ENCODE data around the gene COG1.
A peak's percentile ranks its signal among the peaks of the same experiment; 100 is the strongest.

The COG1 gene

GRCh38 chr17:73165616-73166404 lies 27.0 kb upstream of the COG1 start:
- no peaks in the 10 kb centered on the region for H3K4me1 ChIP-seq

DNA sequence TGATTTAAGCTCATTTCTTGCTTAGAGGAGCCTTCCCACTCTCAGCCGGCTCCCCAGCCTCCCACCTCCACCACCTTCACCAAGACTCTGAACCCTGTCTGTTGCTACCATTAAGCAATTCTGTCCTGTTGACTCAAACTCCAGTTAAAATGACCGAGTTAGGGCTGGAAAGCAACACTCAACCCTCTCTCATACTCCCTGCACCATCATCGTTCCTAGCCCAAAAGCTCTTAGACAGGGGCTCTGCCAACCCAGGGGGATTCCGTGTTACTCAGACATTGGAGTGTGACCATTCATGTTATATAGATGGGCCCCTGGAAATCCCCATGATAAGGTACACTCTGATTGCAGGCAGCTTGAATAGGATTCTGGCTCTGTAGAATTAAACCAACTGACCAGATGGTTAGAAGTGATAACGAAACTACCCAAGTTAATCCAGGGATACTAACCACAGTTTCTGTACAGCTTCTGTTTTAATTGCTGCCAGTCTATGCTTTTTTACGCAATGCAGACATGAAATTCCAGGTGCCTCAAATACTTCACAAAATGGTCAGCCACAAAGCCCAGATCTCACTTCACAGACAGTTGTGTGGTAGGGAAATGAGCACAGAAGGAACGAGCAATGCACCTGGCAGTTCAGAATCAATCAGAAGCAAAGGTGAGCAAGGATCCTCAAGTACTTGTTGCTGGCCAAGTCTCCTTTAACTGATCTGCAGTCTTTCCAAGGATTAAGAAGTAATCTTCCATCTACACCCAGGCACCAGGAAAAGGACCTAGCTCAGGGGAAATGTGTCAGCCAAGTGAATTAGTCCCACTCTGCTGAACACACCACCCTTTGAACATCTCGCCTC lies 25.9 kb upstream of the COG1 start:
- Histone ChIP-seq H3K79me2 (no peaks in the 10 kb centered on the region), H3K4me3 (ENCODE audit: low read depth, low read length) (no peak overlapping the region), H3K27ac (no peak overlapping the region), H3K4me2 (ENCODE audit: low read length) (peak overlapping the region; percentile 56), H2AFZ (no peak overlapping the region), H3K9me3 (ENCODE audit: control insufficient read depth, low read length) (no peaks in the 10 kb centered on the region), H3K36me3 (ENCODE audit: control insufficient read depth, insufficient read depth, low read length) (no peaks in the 10 kb centered on the region), H3K4me1 (no peaks in the 10 kb centered on the region), H3K9ac (no peak overlapping the region), H3K27me3 (ENCODE audit: control insufficient read depth, insufficient read depth, low read length) (no peaks in the 10 kb centered on the region)
- TF ChIP-seq, protein P1, sequence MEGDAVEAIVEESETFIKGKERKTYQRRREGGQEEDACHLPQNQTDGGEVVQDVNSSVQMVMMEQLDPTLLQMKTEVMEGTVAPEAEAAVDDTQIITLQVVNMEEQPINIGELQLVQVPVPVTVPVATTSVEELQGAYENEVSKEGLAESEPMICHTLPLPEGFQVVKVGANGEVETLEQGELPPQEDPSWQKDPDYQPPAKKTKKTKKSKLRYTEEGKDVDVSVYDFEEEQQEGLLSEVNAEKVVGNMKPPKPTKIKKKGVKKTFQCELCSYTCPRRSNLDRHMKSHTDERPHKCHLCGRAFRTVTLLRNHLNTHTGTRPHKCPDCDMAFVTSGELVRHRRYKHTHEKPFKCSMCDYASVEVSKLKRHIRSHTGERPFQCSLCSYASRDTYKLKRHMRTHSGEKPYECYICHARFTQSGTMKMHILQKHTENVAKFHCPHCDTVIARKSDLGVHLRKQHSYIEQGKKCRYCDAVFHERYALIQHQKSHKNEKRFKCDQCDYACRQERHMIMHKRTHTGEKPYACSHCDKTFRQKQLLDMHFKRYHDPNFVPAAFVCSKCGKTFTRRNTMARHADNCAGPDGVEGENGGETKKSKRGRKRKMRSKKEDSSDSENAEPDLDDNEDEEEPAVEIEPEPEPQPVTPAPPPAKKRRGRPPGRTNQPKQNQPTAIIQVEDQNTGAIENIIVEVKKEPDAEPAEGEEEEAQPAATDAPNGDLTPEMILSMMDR (IDR thresholded peaks at IDR 0.05) = no peak

More at GRCh38 chr17:73165616-73166404, 27.0 kb upstream of the COG1 start:
- H3K9ac ChIP-seq = no peak overlapping the region
- H3K27ac ChIP-seq = no peak overlapping the region
- no peak overlapping the region for H3K4me3 ChIP-seq (ENCODE audit: low read depth, low read length)
- no peaks in the 10 kb centered on the region for H3K79me2 ChIP-seq
- H2AFZ ChIP-seq = no peak overlapping the region
- peak overlapping the region; percentile 56 for H3K4me2 ChIP-seq (ENCODE audit: low read length)
- TF ChIP-seq, protein P1 (IDR thresholded peaks at IDR 0.05) = no peak
- H3K36me3 ChIP-seq (ENCODE audit: control insufficient read depth, insufficient read depth, low read length) = no peaks in the 10 kb centered on the region
- H3K9me3 ChIP-seq (ENCODE audit: control insufficient read depth, low read length) = no peaks in the 10 kb centered on the region
- no peaks in the 10 kb centered on the region for H3K27me3 ChIP-seq (ENCODE audit: control insufficient read depth, insufficient read depth, low read length)

DNA sequence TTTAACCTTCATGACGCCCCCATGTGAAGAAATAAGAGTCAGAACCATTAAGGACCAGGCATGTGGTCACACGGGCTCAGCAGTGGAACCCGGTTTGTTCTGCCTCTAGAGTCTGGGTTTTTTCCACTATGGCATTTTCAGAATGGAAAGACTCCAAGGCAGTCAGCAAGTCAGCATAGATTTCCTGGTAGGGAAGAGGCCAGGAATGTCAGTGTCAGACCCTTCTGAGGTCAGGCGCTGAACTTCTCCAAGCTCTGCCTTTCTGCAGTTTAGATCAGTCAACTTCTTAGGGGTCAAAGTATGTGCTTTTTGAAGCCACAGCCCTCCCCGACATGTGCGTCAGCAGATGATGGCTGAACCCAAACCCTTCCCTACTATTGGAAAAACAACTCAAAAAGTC lies 24.2 kb upstream of the COG1 start:
- Histone ChIP-seq H3K9ac (no peak overlapping the region), H3K4me3 (ENCODE audit: low read depth, low read length) (no peak overlapping the region), H3K79me2 (no peaks in the 10 kb centered on the region), H3K4me2 (ENCODE audit: low read length) (no peak overlapping the region), H3K9me3 (ENCODE audit: control insufficient read depth, low read length) (no peaks in the 10 kb centered on the region), H3K27me3 (ENCODE audit: control insufficient read depth, insufficient read depth, low read length) (no peaks in the 10 kb centered on the region), H3K36me3 (ENCODE audit: control insufficient read depth, insufficient read depth, low read length) (no peaks in the 10 kb centered on the region), H2AFZ (no peak overlapping the region), H3K4me1 (no peaks in the 10 kb centered on the region), H3K27ac (peak overlapping the region; percentile 6)
- TF ChIP-seq, protein P1 (IDR thresholded peaks at IDR 0.05) = no peak

DNA sequence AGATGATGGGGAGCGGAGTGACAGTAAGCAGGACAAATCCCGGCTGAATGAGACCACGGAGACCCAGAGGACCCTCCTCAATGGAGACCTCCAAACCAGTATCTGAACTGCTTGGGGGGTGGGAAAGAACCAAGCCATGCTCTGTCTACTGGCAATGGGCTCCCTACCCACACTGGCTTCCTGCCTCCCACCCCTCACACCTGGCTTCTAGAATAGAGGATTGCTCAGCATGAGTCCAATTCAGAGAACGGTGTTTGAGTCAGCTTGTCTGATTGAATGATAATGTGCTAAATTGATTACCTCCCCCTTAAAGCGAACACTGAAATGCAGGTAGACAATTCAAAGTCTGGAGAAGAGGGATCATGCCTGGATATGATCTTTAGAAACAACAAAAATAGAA lies 22.5 kb upstream of the COG1 start:
- no peaks in the 10 kb centered on the region for H3K36me3 ChIP-seq (ENCODE audit: control insufficient read depth, insufficient read depth, low read length)

More for the DNA sequence above, 22.5 kb upstream of the COG1 start:
- Histone ChIP-seq H3K4me2 (ENCODE audit: low read length) (no peak overlapping the region), H3K27me3 (ENCODE audit: control insufficient read depth, insufficient read depth, low read length) (no peaks in the 10 kb centered on the region), H3K9ac (no peak overlapping the region), H3K27ac (no peak overlapping the region), H3K4me1 (no peaks in the 10 kb centered on the region), H2AFZ (no peak overlapping the region), H3K9me3 (ENCODE audit: control insufficient read depth, low read length) (no peaks in the 10 kb centered on the region), H3K4me3 (ENCODE audit: low read depth, low read length) (no peak overlapping the region), H3K79me2 (no peaks in the 10 kb centered on the region)
- TF ChIP-seq, protein P1 (IDR thresholded peaks at IDR 0.05) = no peak
